DND-41 (cell line): ENCODE measurements around the gene HS2ST1.

ENCODE experiments used
- ATAC-seq: fragments of 200-7000 bp; cut with Tn5 transposase; 3 replicates; pipeline ENCODE4 v1.9.1; 2021; ENCODE audit warnings: low read depth; ENCODE audit not compliant: insufficient read depth
- DNase-seq: peaks from one replicate; pipeline ENCODE4 v3.0.0-alpha.2; 2020
- H2AFZ ChIP-seq: 2 replicates; pipeline ENCODE4 v1.6.0; 2012; ENCODE audit warnings: low read depth, low read length
- H3K27ac ChIP-seq: 2 replicates; pipeline ENCODE4 v1.5.1; 2012; ENCODE audit warnings: low read length, inconsistent platforms
- H3K27me3 ChIP-seq: fragments of 200-600 bp; sonication (generic); 2 replicates; pipeline ENCODE4 v1.6.0; 2012; ENCODE audit warnings: low read length, mild to moderate bottlenecking, inconsistent platforms; ENCODE audit not compliant: insufficient read depth, poor library complexity
- H3K36me3 ChIP-seq: 2 replicates; pipeline ENCODE4 v1.5.1; 2012; ENCODE audit warnings: low read length, inconsistent platforms; ENCODE audit not compliant: insufficient read depth
- H3K4me1 ChIP-seq: 2 replicates; pipeline ENCODE4 v1.5.1; 2012; ENCODE audit warnings: mild to moderate bottlenecking, low read length; ENCODE audit not compliant: insufficient read depth
- H3K4me2 ChIP-seq: 2 replicates; pipeline ENCODE4 v1.6.0; 2012; ENCODE audit warnings: mild to moderate bottlenecking, moderate library complexity, low read length, inconsistent platforms; ENCODE audit not compliant: insufficient read depth
- H3K4me3 ChIP-seq, 2 experiments: fragments of 200-600 bp in 1 of 2; shearing (Covaris generic) in 1 of 2; 2 replicates each; pipeline ENCODE4 v1.5.1; 2012 to 2016; ENCODE audit warnings: inconsistent platforms in 2 of 2, low read length in 2 of 2, mild to moderate bottlenecking in 2 of 2, low read depth in 1 of 2, moderate library complexity in 1 of 2
- H3K79me2 ChIP-seq: 2 replicates; pipeline ENCODE4 v1.6.0; 2012; ENCODE audit warnings: low read length, inconsistent platforms; ENCODE audit not compliant: insufficient read depth
- H3K9ac ChIP-seq: 2 replicates; pipeline ENCODE4 v1.6.0; 2012; ENCODE audit warnings: low read depth, mild to moderate bottlenecking, inconsistent platforms, low read length, moderate library complexity
- H3K9me3 ChIP-seq: 2 replicates; pipeline ENCODE4 v1.5.1; 2012; ENCODE audit warnings: low read length, moderate library complexity, mild to moderate bottlenecking, inconsistent platforms; ENCODE audit not compliant: insufficient read depth, severe bottlenecking
- H4K20me1 ChIP-seq: 2 replicates; pipeline ENCODE4 v1.6.0; 2012; ENCODE audit warnings: low read length; ENCODE audit not compliant: insufficient read depth
- CTCF ChIP-seq: IDR thresholded peaks from 2 replicates; pipeline ENCODE4 v1.5.1; 2012; ENCODE audit warnings: borderline replicate concordance, low read length, moderate library complexity, mild to moderate bottlenecking; ENCODE audit not compliant: poor library complexity, severe bottlenecking; ENCODE audit errors: extremely low read depth
- EZH2 ChIP-seq: IDR thresholded peaks from 3 replicates; pipeline ENCODE4 v1.6.1; 2012; ENCODE audit warnings: borderline replicate concordance, low read depth, mild to moderate bottlenecking, moderate library complexity, low read length, inconsistent platforms; ENCODE audit not compliant: severe bottlenecking

Gene HS2ST1

GRCh38 chr1:87072411-87072810, 158.0 kb downstream of the HS2ST1 start:
- no peak for TF ChIP-seq CTCF
- H3K27ac ChIP-seq = no peak overlapping the region
- no peak overlapping the region for H3K4me3 ChIP-seq
- no peaks in the 10 kb centered on the region for H3K9me3 ChIP-seq
- ATAC-seq (no peak), DNase-seq (no peak)
- H3K79me2 ChIP-seq = peaks cover 7% of the 10 kb centered on the region
- no peak overlapping the region for H3K9ac ChIP-seq
- no peak overlapping the region for H2AFZ ChIP-seq
- H3K4me2 ChIP-seq = no peak overlapping the region
- peaks cover 3% of the 10 kb centered on the region; the same call in 1 of the 2 replicates for H3K36me3 ChIP-seq
- no peaks in the 10 kb centered on the region for H4K20me1 ChIP-seq
- no peaks in the 10 kb centered on the region for H3K27me3 ChIP-seq
- H3K4me1 ChIP-seq = no peaks in the 10 kb centered on the region

GRCh38 chr1:87072904-87073303, 158.5 kb downstream of the HS2ST1 start:
- Histone ChIP-seq H3K79me2 (peaks cover 7% of the 10 kb centered on the region), H3K27me3 (no peaks in the 10 kb centered on the region), H3K36me3 (peaks cover 3% of the 10 kb centered on the region; the same call in 1 of the 2 replicates), H3K4me3 (no peak overlapping the region), H3K4me1 (no peaks in the 10 kb centered on the region), H3K9ac (no peak overlapping the region), H3K27ac (no peak overlapping the region), H3K4me2 (no peak overlapping the region), H4K20me1 (no peaks in the 10 kb centered on the region), H2AFZ (no peak overlapping the region), H3K9me3 (no peaks in the 10 kb centered on the region)
- TF ChIP-seq CTCF (no peak), EZH2 (no peak)
- DNase-seq (no peak), ATAC-seq (no peak)

GRCh38 chr1:87074001-87074795, 159.8 kb downstream of the HS2ST1 start:
- Histone ChIP-seq H3K4me1 (no peaks in the 10 kb centered on the region), H3K4me3 (no peak overlapping the region), H3K79me2 (peaks cover 4% of the 10 kb centered on the region), H3K9ac (no peak overlapping the region), H3K36me3 (peaks cover 3% of the 10 kb centered on the region; the same call in 1 of the 2 replicates), H4K20me1 (no peaks in the 10 kb centered on the region), H3K27ac (no peak overlapping the region), H3K4me2 (no peak overlapping the region), H2AFZ (no peak overlapping the region), H3K9me3 (no peaks in the 10 kb centered on the region), H3K27me3 (no peaks in the 10 kb centered on the region)
- TF ChIP-seq EZH2 = no peak
- no peak for TF ChIP-seq CTCF
- DNase-seq (no peak), ATAC-seq (no peak)
